Fibroblast of peridontal ligament (primary cell): ENCODE data around the gene ZFC3H1.
"Not testable (repeated sequence)": the region's sequence is repeated elsewhere in the genome, so short reads cannot be mapped to it uniquely, and the experiment has no call there.

ENCODE experiments used
- DNase-seq: peaks from one replicate; pipeline ENCODE4 v3.0.0-alpha.2; 2010; ENCODE audit errors: extremely low read depth

ZFC3H1 gene

DNA sequence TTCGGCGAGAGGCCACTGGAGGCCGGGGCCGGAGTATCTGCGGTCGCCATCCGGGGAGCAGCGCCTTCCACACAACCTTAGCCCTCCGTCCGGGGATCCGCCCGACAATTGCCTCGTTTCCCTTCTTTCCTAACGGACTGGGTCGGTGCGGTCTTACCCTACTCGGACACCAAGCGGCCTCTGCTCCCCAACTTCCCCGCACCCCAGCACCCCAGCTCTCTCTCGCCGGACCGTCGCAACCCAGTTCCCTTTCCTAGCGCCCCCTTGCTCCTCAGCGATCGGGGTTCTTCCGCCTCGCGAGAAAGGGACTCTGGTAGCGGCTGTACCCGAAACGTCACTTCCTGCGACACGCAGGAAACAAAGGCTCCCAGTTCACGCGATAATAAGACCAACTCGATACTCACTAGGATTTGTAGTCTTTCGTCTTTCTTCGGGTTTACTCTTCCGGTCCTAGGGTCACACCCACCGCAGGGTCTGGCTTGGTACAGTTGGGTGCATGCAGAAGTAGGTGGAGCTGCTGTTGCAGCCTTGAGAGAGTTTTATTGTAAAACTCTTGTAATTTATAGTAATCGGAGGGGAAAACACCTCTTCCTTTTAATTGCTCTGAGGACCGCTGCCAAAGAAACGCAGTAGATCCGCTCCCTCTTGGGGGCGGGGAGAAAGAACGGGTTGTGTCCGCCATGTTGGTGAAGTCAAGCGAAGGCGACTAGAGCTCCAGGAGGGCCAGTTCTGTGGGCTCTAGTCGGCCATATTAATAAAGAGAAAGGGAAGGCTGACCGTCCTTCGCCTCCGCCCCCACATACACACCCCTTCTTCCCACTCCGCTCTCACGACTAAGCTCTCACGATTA, at the start of gene ZFC3H1, which contains the start of gene THAP2:
TSS of gene ZFC3H1 (minus strand) at position 288 of the 850 bp plus-strand sequence. CDS start at position 50, 238 bp downstream.
TSS of gene THAP2 (plus strand) at position 741 of the 850 bp plus-strand sequence. CDS start 209 bp downstream, outside the sequence.
- DNase-seq, result peak; percentile 100

DNA sequence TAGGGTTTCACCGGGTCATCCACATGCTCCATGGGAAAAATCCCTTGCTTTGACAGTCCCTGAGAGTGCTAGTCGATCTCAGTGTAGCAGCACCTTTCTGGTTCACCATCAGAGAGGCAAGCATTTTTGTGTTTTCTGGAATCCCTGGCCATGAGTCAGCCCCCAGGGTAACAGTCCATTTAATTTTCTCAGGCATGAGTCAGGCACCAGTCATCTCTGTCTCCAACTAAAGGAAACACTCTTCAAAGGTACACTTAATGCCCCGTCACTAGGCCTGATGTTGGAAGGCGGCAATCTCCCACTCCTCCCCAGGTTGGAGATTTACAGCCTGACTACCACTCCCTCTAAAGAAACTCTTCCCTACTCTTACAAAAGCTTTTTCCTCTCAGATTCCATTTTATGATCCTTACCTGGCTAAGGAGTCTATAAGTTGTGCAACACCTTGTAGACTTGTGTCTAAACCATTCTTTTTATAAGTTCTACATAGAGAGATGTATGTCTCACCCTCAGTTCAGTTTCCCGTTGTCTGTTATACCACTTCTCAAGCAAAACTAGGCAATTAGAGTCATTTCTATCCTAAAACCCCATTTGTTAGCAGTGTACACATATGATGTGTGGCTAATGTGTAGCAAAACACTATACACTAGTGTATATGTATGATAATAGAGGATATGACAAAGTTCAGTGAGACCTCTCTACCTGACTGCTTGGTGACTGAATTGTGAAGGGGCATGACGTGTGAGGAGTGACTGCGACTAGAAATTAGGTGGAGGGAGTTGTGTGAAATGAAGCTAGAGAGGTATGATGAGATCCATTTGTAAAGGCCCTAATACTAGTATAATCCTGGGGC, 46.9 kb upstream of the ZFC3H1 start:
- peak; percentile 79 for DNase-seq

- DNase-seq, result no peak
These were observed 45.0 kb upstream of the ZFC3H1 start for GRCh38 chr12:71708658-71709057.

DNA sequence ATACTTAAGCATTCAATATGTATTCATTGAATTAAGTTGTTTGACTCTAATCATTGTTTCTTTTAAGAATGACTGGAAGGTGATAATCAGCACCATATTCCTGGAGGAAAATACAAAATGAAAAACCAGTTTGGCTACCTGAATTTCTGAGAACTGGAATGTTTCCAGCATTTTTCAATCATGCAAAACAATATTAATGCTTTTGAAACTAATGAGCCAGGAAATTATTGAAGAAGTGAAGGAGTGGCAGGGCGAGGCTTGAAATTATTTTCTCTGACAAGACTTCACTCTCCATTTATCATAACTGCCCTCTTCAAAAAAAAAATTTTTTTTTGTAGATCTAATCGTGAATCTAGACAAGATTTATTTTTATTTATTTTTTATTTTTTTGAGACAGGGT, 41.3 kb upstream of the ZFC3H1 start:
- DNase-seq, result no peak

DNA sequence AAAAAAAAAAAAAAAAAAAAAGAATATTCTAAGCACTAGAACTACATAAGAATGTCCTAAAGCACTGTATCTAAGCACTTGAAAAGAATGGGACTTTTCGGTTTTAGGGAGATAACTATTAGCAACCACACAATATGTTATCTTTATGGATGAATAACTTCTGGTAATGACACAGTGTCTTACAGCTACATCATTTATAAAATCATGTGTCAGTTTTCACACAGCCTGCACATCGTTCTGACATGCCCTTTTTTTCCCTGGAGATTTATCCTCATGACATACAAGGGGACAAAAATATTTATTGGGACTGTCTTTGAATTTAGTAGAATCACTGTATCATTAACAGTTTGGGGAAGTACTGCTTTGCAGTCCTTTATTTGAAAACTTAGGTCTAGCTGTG, 39.6 kb upstream of the ZFC3H1 start:
- no peak for DNase-seq

- no peak for DNase-seq
These were observed 38.9 kb upstream of the ZFC3H1 start for GRCh38 chr12:71702590-71702989.

GRCh38 chr12:71702181-71702580, 38.5 kb upstream of the ZFC3H1 start:
- not testable (repeated sequence) for DNase-seq

- no peak for DNase-seq
These were observed 32.1 kb upstream of the ZFC3H1 start for GRCh38 chr12:71695782-71696181.

GRCh38 chr12:71694099-71694820, 30.6 kb upstream of the ZFC3H1 start:
- DNase-seq, result no peak

DNA sequence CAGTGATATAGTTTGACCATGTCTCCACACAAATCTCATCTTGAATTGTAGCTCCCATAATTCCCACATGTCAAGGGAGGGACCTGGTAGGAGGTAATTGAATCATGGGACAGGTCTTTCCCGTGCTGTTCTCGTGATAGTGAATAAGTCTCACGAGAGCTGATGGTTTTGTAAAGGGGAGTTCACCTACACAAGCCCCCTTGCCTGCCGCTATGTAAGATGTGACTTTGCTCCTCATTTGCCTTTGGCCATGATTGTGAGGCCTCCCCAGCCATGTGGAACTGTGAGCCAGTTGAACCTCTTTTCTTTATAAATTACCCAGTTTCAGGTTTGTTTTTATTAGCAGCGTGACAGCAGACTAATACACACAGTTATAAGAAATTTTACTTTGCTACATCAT, 30.0 kb upstream of the ZFC3H1 start:
- DNase-seq, result not testable (repeated sequence)

DNA sequence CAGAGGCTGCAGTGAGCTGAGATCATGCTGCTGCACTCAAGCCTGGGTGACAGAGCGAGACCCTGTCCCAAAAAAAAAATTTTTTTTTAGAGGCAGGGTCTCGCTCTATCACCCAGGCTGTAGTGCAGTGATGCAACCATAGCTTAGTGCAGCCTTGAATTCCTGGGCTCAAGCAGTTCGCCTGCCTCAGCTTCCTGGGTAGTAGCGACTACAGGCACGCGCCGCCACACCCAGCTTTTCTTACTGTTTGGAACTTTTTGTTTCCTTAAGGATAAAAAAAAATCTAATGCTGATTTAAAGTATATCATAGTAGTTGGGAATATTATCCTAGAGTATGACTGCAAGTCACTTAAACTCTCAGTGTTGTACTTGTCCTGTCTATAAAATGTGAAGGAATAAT, 29.5 kb upstream of the ZFC3H1 start:
- no peak for DNase-seq

DNA sequence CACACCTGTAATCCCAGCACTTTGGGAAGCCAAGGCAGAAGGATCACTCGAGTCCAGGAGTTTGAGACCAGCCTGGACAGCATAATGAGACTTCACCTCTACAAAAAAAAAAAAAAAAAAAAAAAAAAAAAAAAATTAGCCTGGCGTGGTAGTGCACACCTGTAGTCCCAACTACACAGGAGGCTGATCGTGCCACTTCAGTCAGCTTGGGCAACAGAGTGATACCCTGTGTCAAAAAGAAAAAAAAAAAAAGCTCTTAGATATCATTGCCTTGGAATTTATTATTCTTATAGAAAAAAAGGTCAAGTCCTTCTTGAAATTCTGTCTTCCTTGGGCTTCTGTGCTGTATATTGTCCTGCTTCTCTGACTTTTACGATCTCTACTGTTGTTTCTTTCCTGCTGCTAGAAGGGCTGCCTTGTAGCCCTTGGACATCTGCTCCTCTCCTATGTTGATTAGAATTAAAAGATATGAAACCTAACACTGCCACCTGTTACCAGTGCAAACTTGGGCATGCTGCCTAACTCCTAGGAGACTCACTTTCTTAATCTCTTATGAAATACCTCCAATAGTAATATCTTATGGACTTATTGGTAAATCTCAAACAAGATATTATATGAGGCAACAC, 28.0 kb upstream of the ZFC3H1 start:
- no peak for DNase-seq

- DNase-seq, result no peak
These were observed 25.4 kb upstream of the ZFC3H1 start for GRCh38 chr12:71688961-71689570.

- DNase-seq, result not testable (repeated sequence)
These were observed 23.5 kb upstream of the ZFC3H1 start for GRCh38 chr12:71687172-71687571.

DNA sequence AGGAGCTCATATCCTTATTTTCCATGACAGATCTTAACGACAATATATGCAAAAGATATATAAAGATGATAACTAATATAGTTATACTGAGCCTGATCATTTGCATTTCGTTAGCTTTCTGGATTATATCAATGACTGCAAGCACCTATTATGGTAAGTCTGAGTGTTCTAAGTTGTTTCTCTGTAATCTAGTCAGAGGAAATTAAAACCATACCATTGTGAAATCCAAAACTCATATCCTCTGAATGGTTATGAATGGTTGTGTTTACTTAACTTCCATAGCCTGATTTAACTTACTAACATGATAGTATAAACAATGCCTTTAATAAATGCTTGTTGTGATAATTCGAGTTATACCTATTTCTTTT, 23.0 kb upstream of the ZFC3H1 start:
- peak; percentile 64 for DNase-seq

DNA sequence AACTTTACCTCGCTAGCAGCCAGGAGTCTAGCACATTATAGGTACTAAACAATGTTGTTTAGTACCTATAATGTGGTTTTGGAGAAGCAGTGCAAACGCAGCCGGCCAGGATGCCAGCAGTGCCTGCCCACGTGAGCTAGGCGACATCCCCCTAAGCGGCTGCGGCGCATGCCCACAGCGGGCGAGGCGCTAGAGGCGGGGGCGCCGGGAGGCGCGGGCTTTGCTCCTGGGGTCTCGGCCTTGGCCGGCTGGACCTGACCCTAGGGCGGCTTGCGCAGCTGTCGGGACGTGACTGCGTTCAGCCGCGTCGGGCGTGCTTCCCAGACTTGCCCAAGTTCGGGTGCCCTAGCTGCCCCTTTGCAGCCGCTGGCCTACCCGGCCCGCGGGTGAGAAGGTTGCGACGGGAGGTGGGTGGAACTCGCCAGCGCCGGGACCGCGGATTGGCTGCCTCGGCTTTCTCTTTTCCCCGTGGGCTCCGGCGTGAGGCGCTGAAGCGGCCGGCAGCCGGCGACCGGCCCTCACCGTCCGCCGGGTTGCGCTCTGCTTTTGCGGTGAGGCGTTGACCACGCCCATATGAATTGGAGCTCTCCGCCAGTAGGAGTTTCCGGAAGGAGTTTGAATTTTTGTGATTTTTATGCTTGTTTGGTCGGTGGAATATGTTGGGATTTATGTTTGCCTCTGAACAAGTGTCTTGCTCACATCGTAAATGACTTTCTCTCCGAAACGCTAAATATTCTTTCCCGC, 22.4 kb upstream of the ZFC3H1 start, which contains the start of gene TMEM19:
TSS of gene TMEM19 (plus strand) at position 169 of the 744 bp plus-strand sequence. CDS start 599 bp downstream, outside the sequence.
- peak; percentile 85 for DNase-seq

GRCh38 chr12:71685312-71685906, 21.8 kb upstream of the ZFC3H1 start:
- DNase-seq, result no peak

DNA sequence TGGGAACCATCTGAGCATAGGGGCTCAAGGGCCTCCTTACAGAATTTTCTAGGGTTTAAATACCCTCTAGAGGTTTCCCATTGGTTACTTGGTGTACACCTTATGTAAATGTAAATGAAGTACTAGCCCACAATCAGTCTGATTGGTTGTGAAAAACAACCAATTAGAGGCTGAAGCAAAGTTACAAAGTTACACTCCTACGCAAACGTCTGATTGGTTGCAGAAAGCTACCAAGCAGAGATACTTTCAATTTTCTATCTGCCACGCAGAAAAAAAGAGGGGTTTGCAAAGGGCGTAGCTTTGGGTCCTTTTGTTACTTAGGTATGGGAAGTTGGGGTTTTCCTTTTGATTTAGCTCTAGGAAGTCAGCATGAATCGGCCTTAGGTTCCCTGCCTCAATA, 20.4 kb upstream of the ZFC3H1 start:
- peak; percentile 78 for DNase-seq

GRCh38 chr12:71683633-71684032, 20.0 kb upstream of the ZFC3H1 start:
- DNase-seq, result no peak

DNA sequence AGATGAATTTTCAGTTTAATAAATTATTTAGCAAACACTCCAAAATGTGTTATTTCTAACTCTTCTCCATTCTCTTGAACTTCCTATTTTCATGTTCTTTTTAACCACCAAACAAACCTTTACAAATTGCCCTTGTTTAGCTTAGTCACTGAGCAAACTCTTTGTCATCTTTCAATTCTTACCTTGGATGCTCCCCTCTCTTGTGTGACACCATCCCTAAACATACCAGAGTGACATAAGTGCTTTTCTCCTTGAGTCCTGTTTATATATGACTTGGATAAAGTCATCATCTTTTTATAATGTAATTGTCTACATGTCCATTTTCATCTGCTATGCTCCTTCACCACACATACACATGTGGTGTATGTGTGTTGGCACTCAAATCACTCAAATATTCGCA, 18.8 kb upstream of the ZFC3H1 start:
- no peak for DNase-seq
